CD4-positive, alpha-beta T cell treated with Interleukin-4 for 1 hour (primary cell): ENCODE measurements around the gene MEAF6.
"Not testable (repeated sequence)": the region's sequence is repeated elsewhere in the genome, so short reads cannot be mapped to it uniquely, and the experiment has no call there.

Experiments used
- DNase-seq, 2 donors: peaks; one replicate each; pipeline ENCODE4 v3.0.0-alpha.2; 2020 to 2022

MEAF6 gene

GRCh38 chr1:37529888-37530287 is 15.3 kb upstream of the MEAF6 start:
- not testable (repeated sequence) for DNase-seq

DNA sequence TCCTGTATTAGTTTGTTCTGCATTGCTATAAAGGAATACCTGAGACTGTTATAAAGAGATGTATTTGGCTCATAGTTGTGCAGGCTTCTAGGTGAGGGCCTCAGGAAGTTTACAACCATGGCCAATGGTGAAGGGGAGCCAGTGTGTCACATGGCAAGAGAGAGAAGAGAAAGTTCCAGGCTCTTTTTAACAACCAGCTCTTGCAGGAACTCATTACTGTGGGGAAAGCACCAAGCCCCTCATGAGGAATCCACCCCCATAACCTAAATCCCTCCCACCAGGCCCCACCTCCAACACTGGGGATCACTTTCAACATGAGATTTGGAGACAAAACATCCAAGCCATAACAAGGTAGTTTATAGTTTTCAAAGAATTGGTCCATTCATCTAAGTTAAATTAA is 5.0 kb upstream of the MEAF6 start:
- DNase-seq: peak in 1 of 2 donors; percentile 6

DNA sequence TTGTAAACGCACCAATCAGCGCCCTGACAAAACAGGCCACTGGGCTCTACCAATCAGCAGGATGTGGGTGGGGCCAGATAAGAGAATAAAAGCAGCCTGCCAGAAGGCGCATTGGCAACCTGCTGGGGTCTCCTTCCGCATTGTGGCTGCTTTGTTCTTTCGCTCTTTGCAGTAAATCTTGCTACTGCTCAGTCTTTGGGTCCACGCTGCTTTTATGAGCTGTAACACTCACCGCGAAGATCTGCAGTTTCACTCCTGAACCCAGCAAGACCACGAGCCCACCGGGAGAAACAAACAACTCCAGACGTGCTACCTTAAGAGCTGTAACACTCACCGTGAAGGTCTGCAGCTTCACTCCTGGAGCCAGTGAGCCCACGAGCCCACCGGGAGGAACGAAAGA is 4.4 kb upstream of the MEAF6 start:
- peak; percentile 68 to 76 for DNase-seq

DNA sequence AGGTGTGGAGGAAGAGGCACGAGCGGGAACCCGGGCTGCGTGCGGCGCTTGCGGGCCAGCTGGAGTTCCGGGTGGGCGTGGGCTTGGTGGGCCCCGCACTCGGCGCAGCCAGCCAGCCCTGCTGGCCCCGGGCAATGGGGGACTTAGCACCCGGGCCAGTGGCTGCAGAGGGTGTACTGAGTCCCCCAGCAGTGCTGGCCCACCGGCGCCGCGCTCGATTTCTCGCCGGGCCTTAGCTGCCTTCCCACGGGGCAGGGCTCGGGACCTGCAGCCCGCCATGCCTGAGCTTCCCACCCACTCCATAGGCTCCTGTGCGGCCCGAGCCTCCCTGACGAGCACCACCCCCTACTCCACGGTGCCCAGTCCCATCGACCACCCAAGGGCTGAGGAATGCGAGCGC is 3.7 kb upstream of the MEAF6 start:
- DNase-seq: not testable (repeated sequence)

DNA sequence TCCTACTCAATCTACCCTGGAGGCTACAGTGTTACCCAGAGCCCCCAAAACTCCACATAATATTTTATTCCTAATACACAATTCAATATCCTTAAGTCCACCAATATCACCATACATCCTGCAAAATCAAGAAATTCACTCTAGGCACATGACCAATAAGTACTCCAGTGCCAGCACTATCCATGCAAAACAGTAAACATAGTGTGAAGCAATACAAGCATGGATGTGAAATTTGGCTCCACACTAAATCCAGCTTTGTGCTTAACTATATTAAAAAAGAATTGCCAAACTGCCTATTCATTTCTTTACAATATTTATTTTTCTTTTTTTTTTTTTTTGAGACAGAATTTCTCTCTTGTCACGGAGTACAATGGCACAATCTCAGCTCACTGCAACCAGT is 3.0 kb upstream of the MEAF6 start:
- DNase-seq: no peak

GRCh38 chr1:37515185-37516034 is 844 bp upstream of the MEAF6 start:
- peak in 1 of 2 donors; percentile 9 for DNase-seq

GRCh38 chr1:37513795-37514349 is 694 bp downstream of the MEAF6 start:
- peak; percentile 44 to 65 for DNase-seq

- no peak for DNase-seq
Observed at GRCh38 chr1:37509181-37509580, 5.4 kb downstream of the MEAF6 start.

DNA sequence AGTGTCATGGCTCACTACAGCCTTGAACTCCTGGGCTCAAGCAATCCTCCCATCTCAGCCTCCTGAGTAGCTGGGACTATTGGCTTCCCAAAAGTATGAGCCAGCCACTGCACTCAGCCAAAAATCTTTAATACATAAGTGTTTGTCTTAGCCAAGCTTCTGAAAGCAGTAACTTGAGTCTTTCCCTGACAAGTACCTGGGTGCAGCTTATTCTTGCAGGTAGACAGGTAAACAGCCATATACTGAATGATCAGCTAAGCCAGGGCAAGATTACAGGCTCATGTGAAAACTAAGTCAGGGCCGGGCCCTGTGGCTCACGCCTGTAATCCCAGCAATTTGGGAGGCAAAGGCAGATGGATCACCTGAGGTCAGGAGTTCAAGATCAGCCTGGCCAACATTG is 7.8 kb downstream of the MEAF6 start:
- DNase-seq: no peak

DNA sequence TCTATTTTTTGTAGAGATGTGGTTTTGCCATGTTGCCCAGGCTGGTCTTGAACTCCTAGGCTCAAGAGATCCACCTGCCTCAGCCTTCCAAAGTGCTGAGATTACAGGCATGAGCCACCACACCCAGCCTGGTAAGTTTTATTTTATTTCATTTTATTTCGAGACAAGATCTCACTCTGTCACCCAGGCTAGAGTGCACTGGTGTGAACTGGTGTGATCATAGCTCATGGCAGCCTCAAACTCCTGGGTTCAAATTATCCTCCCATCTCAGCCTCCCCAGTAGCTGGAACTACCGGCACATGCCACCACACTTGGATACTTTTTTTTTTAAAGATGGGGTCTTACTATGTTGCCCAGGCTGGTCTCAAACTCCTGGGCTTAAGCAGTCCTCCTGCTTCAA is 11.8 kb downstream of the MEAF6 start:
- not testable (repeated sequence) for DNase-seq

DNA sequence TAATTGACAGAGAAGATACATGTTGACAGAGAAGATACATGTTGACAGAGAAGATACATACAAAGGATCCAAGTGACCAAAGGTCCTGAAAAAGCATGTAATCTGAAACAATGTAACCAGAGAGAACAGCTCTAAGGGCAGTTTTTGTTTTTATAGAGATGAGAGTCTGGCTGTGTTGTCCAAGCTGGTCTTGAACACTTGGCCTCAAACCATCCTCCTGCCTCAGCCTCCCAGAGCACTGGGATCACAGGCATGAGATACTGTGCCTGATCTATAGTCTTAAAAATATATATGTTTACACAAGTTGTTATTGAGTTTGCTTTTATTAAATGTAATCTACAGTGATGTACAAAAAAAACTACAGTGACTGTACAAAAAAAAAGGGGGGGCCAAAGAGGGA is 12.5 kb downstream of the MEAF6 start:
- no peak for DNase-seq

DNA sequence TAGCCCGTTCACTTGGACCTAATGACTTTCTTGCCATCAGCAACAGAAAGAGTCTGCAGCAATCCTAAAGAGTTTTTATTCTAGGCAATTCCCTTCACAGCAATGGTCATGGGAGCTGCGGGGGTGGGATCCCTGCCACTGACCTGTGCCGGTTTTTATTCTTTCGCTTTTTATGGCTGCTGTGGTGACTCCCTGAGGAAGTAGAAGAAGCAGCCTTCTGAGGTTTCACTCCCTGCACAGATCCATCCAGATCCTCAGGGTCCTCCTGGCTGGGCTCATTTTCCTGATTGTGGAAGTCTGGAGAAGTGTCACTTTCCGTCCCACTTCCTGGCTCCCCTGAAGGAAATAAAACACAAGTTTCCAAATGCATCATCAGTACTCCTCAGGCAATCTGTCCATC is 12.9 kb downstream of the MEAF6 start:
- no peak for DNase-seq

DNA sequence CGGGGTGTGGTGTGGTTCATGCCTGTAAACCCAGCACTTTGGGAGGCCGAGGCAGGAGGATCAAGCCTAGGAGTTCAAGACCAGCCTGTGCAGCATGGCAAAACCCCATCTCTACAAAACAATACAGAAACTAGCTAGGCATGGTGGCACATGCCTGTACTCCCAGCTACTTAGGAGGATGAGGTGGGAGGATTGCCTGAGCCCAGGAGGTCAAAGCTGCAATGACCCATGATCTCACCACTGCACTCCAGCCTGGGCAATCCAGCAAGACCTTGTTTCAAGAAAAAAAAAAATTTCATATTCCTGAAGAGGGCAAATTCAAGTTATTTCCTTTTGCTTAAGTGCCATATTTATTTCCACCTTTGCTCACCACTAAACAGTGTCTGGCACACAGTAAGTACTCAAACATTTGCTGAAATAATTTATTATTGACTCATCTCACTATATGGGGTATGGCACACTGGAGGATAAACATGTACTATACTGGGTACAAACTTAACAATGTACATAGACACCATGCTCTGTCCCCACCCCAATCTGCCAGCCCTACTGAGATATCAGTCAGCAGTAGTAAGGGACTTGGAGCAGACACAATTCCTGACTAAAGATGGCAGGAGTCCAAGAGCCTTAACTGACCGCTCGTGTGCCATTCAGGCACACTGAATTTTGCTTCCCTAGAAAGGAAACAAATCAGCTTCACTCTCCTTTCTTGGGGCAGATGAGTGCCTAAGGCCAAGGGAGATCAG is 15.5 kb downstream of the MEAF6 start:
- DNase-seq: no peak

DNA sequence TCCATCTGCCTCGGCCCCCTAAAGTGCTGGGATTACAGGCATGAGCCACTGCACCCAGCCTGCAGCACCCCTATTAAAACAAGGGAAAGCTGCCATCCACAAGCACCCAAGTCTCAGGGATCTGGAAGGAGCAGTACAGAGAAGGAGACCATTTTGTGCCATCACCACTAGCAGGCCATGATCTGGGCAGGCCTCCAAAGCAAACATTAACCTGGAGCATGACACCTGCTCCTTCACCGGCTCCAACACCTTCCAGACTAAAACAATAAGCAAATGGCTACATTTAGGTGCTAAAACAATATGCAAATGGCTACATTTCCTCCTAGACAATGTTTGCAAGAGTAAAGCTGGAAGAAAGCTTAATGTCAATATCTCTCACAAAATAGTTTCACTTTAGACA is 16.7 kb downstream of the MEAF6 start:
- DNase-seq: no peak

DNA sequence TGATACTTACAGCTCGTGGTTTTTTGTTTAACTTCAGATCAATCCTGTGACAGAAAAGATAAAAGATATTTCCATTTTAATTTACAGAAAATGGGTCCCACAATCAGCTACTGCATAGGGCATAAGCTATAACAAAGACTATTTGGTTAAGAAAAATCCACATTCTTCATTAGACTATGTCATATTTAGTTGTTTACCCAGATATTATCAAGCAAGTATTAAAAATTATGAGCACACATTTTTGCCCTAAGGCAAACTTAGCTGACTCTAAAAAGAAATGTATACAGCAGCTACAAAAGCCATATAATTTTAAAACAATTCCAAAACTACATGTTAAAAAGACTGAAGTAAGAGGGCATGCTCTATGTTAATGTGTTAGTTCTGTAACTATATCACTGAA is 18.7 kb downstream of the MEAF6 start:
- DNase-seq: no peak

- DNase-seq: no peak
Observed at GRCh38 chr1:37493336-37494098, 21.0 kb downstream of the MEAF6 start.

DNA sequence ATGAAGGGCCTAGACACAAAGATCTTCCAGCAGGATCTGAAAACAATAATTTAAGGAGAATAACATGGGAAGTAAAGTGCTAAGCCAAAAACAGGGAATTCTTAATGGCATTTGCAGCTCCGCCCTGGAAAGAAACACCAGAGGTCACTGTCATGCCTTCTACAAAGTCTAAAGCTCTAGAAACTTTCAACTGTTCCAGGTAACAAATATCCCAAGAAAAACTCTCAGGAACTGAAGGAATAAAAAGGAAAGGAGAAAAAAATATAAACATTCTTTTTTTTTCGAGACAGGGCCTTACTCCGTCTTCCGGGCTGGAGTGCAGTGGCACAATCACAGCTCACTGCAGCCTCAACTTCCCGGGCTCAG is 27.0 kb downstream of the MEAF6 start:
- DNase-seq: no peak

GRCh38 chr1:37486680-37487618 is 27.6 kb downstream of the MEAF6 start:
- DNase-seq: peak; percentile 74 to 80

DNA sequence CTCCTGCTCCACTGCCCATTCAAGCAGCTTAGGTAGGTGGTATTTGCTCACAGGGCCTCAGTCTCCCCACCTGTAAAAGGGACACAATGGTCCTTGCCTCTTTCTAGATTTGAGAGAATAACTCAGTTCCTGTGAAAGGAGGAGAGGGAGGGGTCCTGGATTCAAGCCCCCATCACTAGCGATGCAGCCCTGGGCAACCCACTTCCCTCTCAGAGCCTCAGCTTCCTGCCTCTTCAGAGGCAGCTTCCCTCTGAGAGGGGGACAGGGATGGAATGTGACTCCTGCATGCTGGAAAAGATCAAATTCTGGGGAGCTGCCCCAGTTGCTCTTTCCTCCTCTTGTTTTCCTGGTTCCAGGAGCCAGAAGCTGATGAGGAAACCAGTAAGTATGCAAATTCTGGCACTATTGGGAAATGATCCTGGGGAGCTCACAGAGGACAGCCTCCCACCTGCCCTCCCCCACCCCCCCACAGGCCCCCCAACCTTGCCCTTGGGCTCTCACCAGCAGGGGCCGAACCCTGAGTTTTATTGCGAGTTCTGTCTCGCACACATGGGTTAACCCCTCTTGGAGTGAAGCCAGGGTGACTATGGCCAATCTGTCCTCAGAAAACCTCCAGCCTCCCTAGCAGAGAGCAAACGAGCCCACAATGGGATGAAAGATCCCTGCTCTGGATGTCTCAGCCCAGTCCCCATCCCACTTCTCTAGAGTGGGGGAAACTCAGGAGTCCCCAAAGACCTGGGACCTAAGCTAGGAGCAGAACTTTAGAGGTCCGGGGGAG is 28.5 kb downstream of the MEAF6 start:
- no peak for DNase-seq

GRCh38 chr1:37484325-37485051 is 30.1 kb downstream of the MEAF6 start:
- no peak for DNase-seq

DNA sequence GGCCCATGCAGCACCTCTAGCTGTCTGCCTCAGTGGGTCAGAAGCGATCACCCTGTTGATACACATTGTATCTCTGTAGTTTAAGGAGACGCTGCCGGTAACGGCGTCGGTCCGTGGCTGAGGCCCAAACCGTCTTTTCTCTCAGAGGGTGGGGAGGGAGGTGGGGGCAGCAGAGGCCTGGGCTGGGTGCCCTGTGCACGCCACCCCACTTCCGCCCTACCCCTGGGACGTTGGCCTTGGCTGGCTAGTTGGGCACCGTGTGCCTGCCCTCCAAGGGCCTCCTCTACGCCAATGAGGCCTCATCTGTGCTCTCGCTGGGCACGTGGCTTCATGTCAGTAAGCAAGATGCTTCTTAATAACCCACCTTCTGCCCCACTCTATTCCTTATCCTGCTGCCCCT is 30.8 kb downstream of the MEAF6 start:
- DNase-seq: peak in 1 of 2 donors; percentile 17
